HCT116 (cell line): ENCODE results near the gene FHIT. TPM values are rescaled to one million over a fixed set of nuclear protein-coding genes. Genes with fewer than 3 reads are reported as not detected.

Source experiments
- ATAC-seq: fragments of 200-7000 bp; cut with Tn5 transposase; 2 replicates; pipeline ENCODE4 v1.9.1; 2020; ENCODE audit warnings: mild to moderate bottlenecking, moderate library complexity
- BruUV-seq: library from RNA; stranded (reverse); fragments of 400-500 nt; replicated peaks from 2 replicates; lab custom pipeline; 2021; lab: Mats Ljungman, UMichigan
- CTCF ChIA-PET: fragments of 300-600 bp; sonication (Branson Sonifier 250); formaldehyde crosslinking; loops from one replicate; lab custom pipeline; 2021; ENCODE audit warnings: antibody characterized with exemption; lab: Charles Lee
- POLR2A ChIA-PET: fragments of 300-600, 350-600 bp; sonication (Branson Sonifier 250); formaldehyde crosslinking; loops from one replicate; lab custom pipeline; 2021; ENCODE audit warnings: antibody characterized with exemption; lab: Charles Lee
- RAD21 ChIA-PET, 2 experiments: fragments of 300-600 bp; sonication (Branson Sonifier 250); formaldehyde crosslinking; loops; one replicate each; lab custom pipeline; 2023; ENCODE audit warnings: low total read pairs in 2 of 2; ENCODE audit not compliant: uncharacterized antibody in 2 of 2, unreplicated experiment in 2 of 2, low non-redundant PET in 1 of 2; lab: Charles Lee
- DNase-seq: peaks from one replicate; pipeline ENCODE4 v3.0.0-alpha.2; 2010; ENCODE audit warnings: low read depth, low spot score
- H2AFZ ChIP-seq: fragments of 200-600 bp; shearing (Covaris generic), sonication (generic); 2 replicates; pipeline ENCODE4 v1.6.1; 2017; ENCODE audit warnings: low read depth, mixed run types, mixed read lengths, antibody characterized with exemption, low read length; ENCODE audit not compliant: poor library complexity, severe bottlenecking
- H3K27ac ChIP-seq: 2 replicates; pipeline ENCODE4 v1.5.1; 2012; ENCODE audit warnings: low read depth, low read length
- H3K27me3 ChIP-seq: fragments of 200-600 bp; sonication (generic); 2 replicates; pipeline ENCODE4 v1.6.1; 2016; ENCODE audit warnings: mixed run types, low read length, mixed read lengths; ENCODE audit not compliant: insufficient read depth
- H3K36me3 ChIP-seq, 2 experiments: fragments of 200-500 bp in 1 of 2; fragments of 200-600 bp in 1 of 2; sonication (Bioruptor generic) in 1 of 2; sonication (generic) in 1 of 2; 2 replicates each; pipeline versions ENCODE4 v1.5.1 to v1.6.1; 2014 to 2016; ENCODE audit warnings: low read length in 2 of 2, inconsistent platforms in 1 of 2, mixed read lengths in 1 of 2, mixed run types in 1 of 2; ENCODE audit not compliant: insufficient read depth in 2 of 2, control insufficient read depth in 1 of 2
- H3K4me1 ChIP-seq, 2 experiments: fragments of 200-600 bp in 1 of 2; sonication (generic) in 1 of 2; 2 replicates each; pipeline versions ENCODE4 v1.5.1 to v1.6.1; 2012 to 2017; ENCODE audit warnings: low read length in 2 of 2, inconsistent platforms in 1 of 2, mild to moderate bottlenecking in 1 of 2, mixed read lengths in 1 of 2, mixed run types in 1 of 2, moderate library complexity in 1 of 2; ENCODE audit not compliant: insufficient read depth in 2 of 2, control insufficient read depth in 1 of 2
- H3K4me2 ChIP-seq: fragments of 200-600 bp; sonication (generic); 2 replicates; pipeline ENCODE4 v1.6.1; 2017; ENCODE audit warnings: mixed run types, low read length, mixed read lengths
- H3K4me3 ChIP-seq, 2 experiments: fragments of 200-600 bp in 1 of 2; sonication (generic) in 1 of 2; replicated peaks in 1 of 2; 2 replicates each; pipeline ENCODE4 v1.5.1; 2011 to 2016; ENCODE audit warnings: low read length in 2 of 2, control low read depth in 1 of 2, low read depth in 1 of 2, mild to moderate bottlenecking in 1 of 2, mixed read lengths in 1 of 2, mixed run types in 1 of 2
- H3K79me2 ChIP-seq: fragments of 200-600 bp; sonication (generic); 2 replicates; pipeline ENCODE4 v1.6.1; 2017; ENCODE audit warnings: mild to moderate bottlenecking, mixed run types, low read length, moderate library complexity, mixed read lengths; ENCODE audit not compliant: insufficient read depth
- H3K9ac ChIP-seq: fragments of 200-600 bp; sonication (generic); 2 replicates; pipeline ENCODE4 v1.6.1; 2016; ENCODE audit warnings: low read length, mixed read lengths
- H3K9me2 ChIP-seq: fragments of 200-600 bp; sonication (generic), shearing (Covaris generic); 2 replicates; pipeline ENCODE4 v1.6.1; 2017; ENCODE audit warnings: mixed run types, mild to moderate bottlenecking, moderate library complexity; ENCODE audit not compliant: insufficient read depth
- H3K9me3 ChIP-seq, 2 experiments: fragments of 200-500 bp in 1 of 2; fragments of 200-600 bp in 1 of 2; sonication (Bioruptor generic) in 1 of 2; sonication (generic) in 1 of 2; 2 replicates each; pipeline ENCODE4 v1.6.1; 2014 to 2017; ENCODE audit warnings: low read length in 2 of 2, mixed read lengths in 2 of 2, inconsistent platforms in 1 of 2, low read depth in 1 of 2, mild to moderate bottlenecking in 1 of 2, mixed run types in 1 of 2, moderate library complexity in 1 of 2; ENCODE audit not compliant: control insufficient read depth in 1 of 2, insufficient read depth in 1 of 2
- H4K20me1 ChIP-seq: fragments of 200-600 bp; sonication (generic), shearing (Covaris generic); 2 replicates; pipeline ENCODE4 v1.6.1; 2017; ENCODE audit warnings: mixed run types, mild to moderate bottlenecking, moderate library complexity; ENCODE audit not compliant: insufficient read depth
- CEBPB ChIP-seq: IDR thresholded peaks from 2 replicates; pipeline ENCODE4 v1.6.1; 2012; ENCODE audit warnings: low read depth
- EGR1 ChIP-seq: IDR thresholded peaks from 2 replicates; pipeline ENCODE4 v1.6.1; 2012; ENCODE audit warnings: low read depth
- ELF1 ChIP-seq: IDR thresholded peaks from 2 replicates; pipeline ENCODE4 v1.6.1; 2012; ENCODE audit warnings: low read depth, borderline replicate concordance
- EZH2 ChIP-seq: fragments of 200-600 bp; sonication (generic); IDR thresholded peaks from 2 replicates; pipeline ENCODE4 v1.6.1; 2017; ENCODE audit warnings: antibody characterized with exemption, mixed run types
- EZH2phosphoT487 ChIP-seq: fragments of 200-600 bp; IDR thresholded peaks from 2 replicates; pipeline ENCODE4 v1.6.1; 2018; ENCODE audit warnings: antibody characterized with exemption, borderline replicate concordance
- JUND ChIP-seq: IDR thresholded peaks from 2 replicates; pipeline ENCODE4 v1.6.1; 2012
- POLR2AphosphoS5 ChIP-seq: IDR thresholded peaks from 2 replicates; pipeline ENCODE4 v1.6.1; 2011; ENCODE audit warnings: mild to moderate bottlenecking, low read depth, low read length, moderate library complexity
- SP1 ChIP-seq: IDR thresholded peaks from 2 replicates; pipeline ENCODE4 v1.6.1; 2012; ENCODE audit warnings: low read depth
- SRF ChIP-seq: IDR thresholded peaks from 2 replicates; pipeline ENCODE4 v1.6.1; 2012; ENCODE audit warnings: low read depth
- TCF7L2 ChIP-seq: IDR thresholded peaks from 2 replicates; pipeline ENCODE4 v1.7.0; 2011; ENCODE audit warnings: borderline replicate concordance, inconsistent platforms; ENCODE audit not compliant: insufficient read depth, insufficient read length; ENCODE audit errors: extremely low read depth
- ZNF274 ChIP-seq: fragments of 200-500 bp; sonication (Bioruptor generic); IDR thresholded peaks from 2 replicates; pipeline ENCODE4 v1.6.1; 2014; ENCODE audit warnings: mild to moderate bottlenecking, low read depth, low read length, inconsistent platforms
- intact Hi-C: fragments of 100-400 bp; cut with micrococcal nuclease; formaldehyde crosslinking; loops from 2 replicates; pipeline ENCODE4 v1.10.0; 2022
- total RNA-seq: library from RNA; stranded (reverse); gene quantifications from one replicate; pipeline ENCODE4 v1.2.1, GENCODE V29; 2021; ENCODE audit not compliant: unreplicated experiment
- TF ChIP-seq, protein P1 (sequence below): IDR thresholded peaks from 2 replicates; pipeline ENCODE4 v1.6.1; 2011; ENCODE audit warnings: mild to moderate bottlenecking, low read length, moderate library complexity; ENCODE audit not compliant: insufficient replicate concordance; ENCODE audit errors: extremely low read depth
- TF ChIP-seq, protein P2 (sequence below): IDR thresholded peaks from 2 replicates; pipeline ENCODE4 v1.6.1; 2012
- TF ChIP-seq, protein P3 (sequence below), 3 experiments: fragments of 200-600 bp in 1 of 3; sonication (generic) in 1 of 3; IDR thresholded peaks in 2 of 3; conservative IDR thresholded peaks in 1 of 3; 2 replicates each; pipeline ENCODE4 v1.5.1; 2012 to 2017; ENCODE audit warnings: low read depth in 2 of 3, low read length in 2 of 3, antibody characterized with exemption in 1 of 3, borderline replicate concordance in 1 of 3, control low read depth in 1 of 3, mild to moderate bottlenecking in 1 of 3, mixed read lengths in 1 of 3, mixed run types in 1 of 3, moderate library complexity in 1 of 3; ENCODE audit not compliant: insufficient read depth in 1 of 3
- TF ChIP-seq, protein P4 (sequence below): IDR thresholded peaks from 2 replicates; pipeline ENCODE4 v1.6.1; 2012

The FHIT gene
- total RNA-seq, 1 experiment from 2014 or later = 20.1 TPM

DNA sequence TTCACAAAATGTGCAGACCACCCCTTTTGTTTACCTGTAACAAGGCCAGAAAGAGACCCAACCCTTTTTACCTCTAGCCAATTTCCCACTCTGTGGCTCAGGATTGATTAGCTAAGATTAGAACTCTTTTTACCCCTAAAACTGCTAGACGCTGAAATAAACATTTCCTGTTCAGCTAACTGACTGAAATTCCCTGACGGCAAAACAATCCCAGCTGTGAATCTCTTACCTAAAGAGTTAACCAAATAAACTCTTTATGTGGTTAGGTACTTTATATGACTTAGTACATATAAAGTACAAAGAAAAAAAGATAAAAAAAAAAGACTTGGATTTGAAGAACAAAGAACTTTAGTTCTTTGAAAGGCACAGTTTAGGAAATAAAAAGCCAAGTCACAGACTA, 988.7 kb downstream of the FHIT start:
- H3K9ac ChIP-seq = no peak overlapping the region
- RAD21 ChIA-PET = no interaction called here
- H3K4me2 ChIP-seq = no peak overlapping the region
- H3K4me3 ChIP-seq = no peak overlapping the region
- no peaks in the 10 kb centered on the region for H3K9me2 ChIP-seq
- no peak overlapping the region for H3K27ac ChIP-seq
- no peaks in the 10 kb centered on the region for H3K4me1 ChIP-seq
- no TSS peak for BruUV-seq
- no peaks in the 10 kb centered on the region for H4K20me1 ChIP-seq
- no peaks in the 10 kb centered on the region for H3K36me3 ChIP-seq
- no peak overlapping the region for H2AFZ ChIP-seq
- POLR2A ChIA-PET = no interaction called here
- CTCF ChIA-PET = no interaction called here
- TF ChIP-seq EZH2 = no peak
- no peak for TF ChIP-seq EGR1
- TF ChIP-seq, protein P1, sequence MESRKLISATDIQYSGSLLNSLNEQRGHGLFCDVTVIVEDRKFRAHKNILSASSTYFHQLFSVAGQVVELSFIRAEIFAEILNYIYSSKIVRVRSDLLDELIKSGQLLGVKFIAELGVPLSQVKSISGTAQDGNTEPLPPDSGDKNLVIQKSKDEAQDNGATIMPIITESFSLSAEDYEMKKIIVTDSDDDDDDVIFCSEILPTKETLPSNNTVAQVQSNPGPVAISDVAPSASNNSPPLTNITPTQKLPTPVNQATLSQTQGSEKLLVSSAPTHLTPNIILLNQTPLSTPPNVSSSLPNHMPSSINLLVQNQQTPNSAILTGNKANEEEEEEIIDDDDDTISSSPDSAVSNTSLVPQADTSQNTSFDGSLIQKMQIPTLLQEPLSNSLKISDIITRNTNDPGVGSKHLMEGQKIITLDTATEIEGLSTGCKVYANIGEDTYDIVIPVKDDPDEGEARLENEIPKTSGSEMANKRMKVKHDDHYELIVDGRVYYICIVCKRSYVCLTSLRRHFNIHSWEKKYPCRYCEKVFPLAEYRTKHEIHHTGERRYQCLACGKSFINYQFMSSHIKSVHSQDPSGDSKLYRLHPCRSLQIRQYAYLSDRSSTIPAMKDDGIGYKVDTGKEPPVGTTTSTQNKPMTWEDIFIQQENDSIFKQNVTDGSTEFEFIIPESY = no peak
- no peak for TF ChIP-seq POLR2AphosphoS5
- TF ChIP-seq ELF1 = no peak
- TF ChIP-seq SP1 = no peak
- TF ChIP-seq CEBPB = no peak
- TF ChIP-seq SRF = no peak
- TF ChIP-seq, protein P2, sequence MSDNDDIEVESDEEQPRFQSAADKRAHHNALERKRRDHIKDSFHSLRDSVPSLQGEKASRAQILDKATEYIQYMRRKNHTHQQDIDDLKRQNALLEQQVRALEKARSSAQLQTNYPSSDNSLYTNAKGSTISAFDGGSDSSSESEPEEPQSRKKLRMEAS = no peak
- TF ChIP-seq EZH2phosphoT487 = no peak
- no peak for TF ChIP-seq JUND
- TF ChIP-seq, protein P3, sequence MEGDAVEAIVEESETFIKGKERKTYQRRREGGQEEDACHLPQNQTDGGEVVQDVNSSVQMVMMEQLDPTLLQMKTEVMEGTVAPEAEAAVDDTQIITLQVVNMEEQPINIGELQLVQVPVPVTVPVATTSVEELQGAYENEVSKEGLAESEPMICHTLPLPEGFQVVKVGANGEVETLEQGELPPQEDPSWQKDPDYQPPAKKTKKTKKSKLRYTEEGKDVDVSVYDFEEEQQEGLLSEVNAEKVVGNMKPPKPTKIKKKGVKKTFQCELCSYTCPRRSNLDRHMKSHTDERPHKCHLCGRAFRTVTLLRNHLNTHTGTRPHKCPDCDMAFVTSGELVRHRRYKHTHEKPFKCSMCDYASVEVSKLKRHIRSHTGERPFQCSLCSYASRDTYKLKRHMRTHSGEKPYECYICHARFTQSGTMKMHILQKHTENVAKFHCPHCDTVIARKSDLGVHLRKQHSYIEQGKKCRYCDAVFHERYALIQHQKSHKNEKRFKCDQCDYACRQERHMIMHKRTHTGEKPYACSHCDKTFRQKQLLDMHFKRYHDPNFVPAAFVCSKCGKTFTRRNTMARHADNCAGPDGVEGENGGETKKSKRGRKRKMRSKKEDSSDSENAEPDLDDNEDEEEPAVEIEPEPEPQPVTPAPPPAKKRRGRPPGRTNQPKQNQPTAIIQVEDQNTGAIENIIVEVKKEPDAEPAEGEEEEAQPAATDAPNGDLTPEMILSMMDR (IDR thresholded peaks at IDR 0.05 in 2 of 3, conservative IDR thresholded peaks at IDR 0.05 in 1 of 3; ENCODE audit: borderline replicate concordance in 1 of 3, insufficient read depth in 1 of 3, low read depth in 2 of 3, low read length in 2 of 3) = no peak
- no peak for TF ChIP-seq ZNF274
- no peak for TF ChIP-seq TCF7L2
- TF ChIP-seq, protein P4, sequence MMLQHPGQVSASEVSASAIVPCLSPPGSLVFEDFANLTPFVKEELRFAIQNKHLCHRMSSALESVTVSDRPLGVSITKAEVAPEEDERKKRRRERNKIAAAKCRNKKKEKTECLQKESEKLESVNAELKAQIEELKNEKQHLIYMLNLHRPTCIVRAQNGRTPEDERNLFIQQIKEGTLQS = no peak
- intact Hi-C loops = no loop called here
- ATAC-seq = no peak
- no peaks in the 10 kb centered on the region for H3K79me2 ChIP-seq
- H3K27me3 ChIP-seq = no peaks in the 10 kb centered on the region
- H3K9me3 ChIP-seq = no peaks in the 10 kb centered on the region
- DNase-seq = no peak
